ENCODE data around the gene PPP6R2.

GRCh38 chr22:50401907-50402306, 58.8 kb downstream of the PPP6R2 start:
- TF ChIP-seq CTCF (IDR thresholded peaks at IDR 0.05) (no peak), POLR2A (IDR thresholded peaks at IDR 0.05) (no peak)
